ENCODE measurements around the gene RPE65. TPM values are rescaled to one million over a fixed set of nuclear protein-coding genes. Genes with fewer than 3 reads are reported as not detected.

RPE65 gene
- not detected in 2 replicates for total RNA-seq (2021)
- Bru-seq, nascent RNA = not detected
- percentile 12 among the genes with signal in this experiment for BruChase-seq, experiment 1, labeled RNA remaining after a 2-hour chase
- BruChase-seq, experiment 2, labeled RNA remaining after a 6-hour chase = percentile 13 among the genes with signal in this experiment
- long read RNA-seq = 0 reads

DNA sequence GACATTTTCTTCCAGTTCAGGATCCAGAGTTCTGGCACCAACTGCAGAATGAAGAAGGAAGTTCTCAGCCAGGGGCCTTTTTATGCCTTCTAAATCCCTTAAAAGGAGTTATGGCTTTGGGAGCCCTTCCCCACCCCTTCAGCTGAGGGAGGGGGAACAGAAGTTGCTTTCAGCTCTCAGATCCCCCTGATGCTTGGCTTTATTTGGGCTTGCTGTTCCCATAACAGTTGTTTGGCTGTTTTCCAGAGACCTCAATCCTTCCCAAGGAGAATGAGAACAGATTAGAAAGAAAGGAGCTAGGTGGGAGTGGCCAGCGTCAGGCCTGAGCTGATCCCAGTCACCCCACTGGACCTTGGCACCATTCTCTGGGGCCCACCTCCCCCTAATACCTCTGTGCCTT lies at the start of gene RPE65:
RPE65 (minus strand) TSS at position 54 of the 400 bp plus-strand sequence; CDS start at position 5, 49 bp downstream.
- Histone ChIP-seq H3K79me2 (ENCODE audit: low read depth) (no peaks in the 10 kb centered on the region), H3K4me3 (no peak within 1 kb of the TSS), H2AFZ (no peak within 1 kb of the TSS), H3K27ac (no peak within 1 kb of the TSS), H3K9me2 (ENCODE audit: insufficient read depth) (no peaks in the 10 kb centered on the region), H3K27me3 (ENCODE audit: insufficient read depth, low read depth) (no peaks in the 10 kb centered on the region), H3K36me3 (ENCODE audit: low read depth) (no peaks in the 10 kb centered on the region), H4K20me1 (ENCODE audit: insufficient read depth) (no peaks in the 10 kb centered on the region), H3K9me3 (ENCODE audit: insufficient read depth, low read depth) (no peaks in the 10 kb centered on the region), H3F3A (ENCODE audit: insufficient read depth, low read depth) (peaks cover 18% of the 10 kb centered on the region), H3K4me1 (replicated peaks; ENCODE audit: insufficient read depth) (peaks cover 20% of the 10 kb centered on the region), H3K4me2 (no peak within 1 kb of the TSS)
- BruUV-seq (replicated peaks) = no TSS peak
- POLR2A ChIA-PET (ENCODE audit: unreplicated experiment) = no interaction called here
- TF ChIP-seq EZH2 (IDR thresholded peaks at IDR 0.05; ENCODE audit: low read depth) = no peak
- TF ChIP-seq, protein P1, sequence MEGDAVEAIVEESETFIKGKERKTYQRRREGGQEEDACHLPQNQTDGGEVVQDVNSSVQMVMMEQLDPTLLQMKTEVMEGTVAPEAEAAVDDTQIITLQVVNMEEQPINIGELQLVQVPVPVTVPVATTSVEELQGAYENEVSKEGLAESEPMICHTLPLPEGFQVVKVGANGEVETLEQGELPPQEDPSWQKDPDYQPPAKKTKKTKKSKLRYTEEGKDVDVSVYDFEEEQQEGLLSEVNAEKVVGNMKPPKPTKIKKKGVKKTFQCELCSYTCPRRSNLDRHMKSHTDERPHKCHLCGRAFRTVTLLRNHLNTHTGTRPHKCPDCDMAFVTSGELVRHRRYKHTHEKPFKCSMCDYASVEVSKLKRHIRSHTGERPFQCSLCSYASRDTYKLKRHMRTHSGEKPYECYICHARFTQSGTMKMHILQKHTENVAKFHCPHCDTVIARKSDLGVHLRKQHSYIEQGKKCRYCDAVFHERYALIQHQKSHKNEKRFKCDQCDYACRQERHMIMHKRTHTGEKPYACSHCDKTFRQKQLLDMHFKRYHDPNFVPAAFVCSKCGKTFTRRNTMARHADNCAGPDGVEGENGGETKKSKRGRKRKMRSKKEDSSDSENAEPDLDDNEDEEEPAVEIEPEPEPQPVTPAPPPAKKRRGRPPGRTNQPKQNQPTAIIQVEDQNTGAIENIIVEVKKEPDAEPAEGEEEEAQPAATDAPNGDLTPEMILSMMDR (conservative IDR thresholded peaks at IDR 0.05) = no peak
- CTCF ChIA-PET = no interaction called here
- peak in 1 of 2 experiments; percentile 26 for DNase-seq
- intact Hi-C loops (cut with micrococcal nuclease; ENCODE audit: unreplicated experiment) = no loop called here

DNA sequence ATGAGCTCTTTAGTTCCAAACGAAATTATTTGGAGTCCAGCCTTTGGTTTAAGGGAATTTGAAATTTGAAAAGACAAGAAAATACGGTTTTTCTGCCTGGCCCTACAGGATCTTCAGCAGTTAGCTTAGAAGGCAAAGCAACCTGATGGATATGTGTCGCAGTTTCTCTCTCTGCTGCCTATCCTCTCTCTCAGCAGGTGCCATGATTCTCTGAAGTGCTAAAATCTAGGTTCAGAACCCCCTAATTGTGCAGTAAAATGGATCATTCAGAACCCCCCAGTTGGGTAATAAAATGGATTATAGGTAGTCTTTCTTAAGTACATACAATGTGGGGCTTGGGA lies 47.6 kb upstream of the RPE65 start:
- H3K9me3 ChIP-seq (ENCODE audit: insufficient read depth, low read depth) = no peaks in the 10 kb centered on the region
- peaks cover 20% of the 10 kb centered on the region for H3K4me1 ChIP-seq (replicated peaks; ENCODE audit: insufficient read depth)
- no peaks in the 10 kb centered on the region for H3F3A ChIP-seq (ENCODE audit: insufficient read depth, low read depth)
- no peaks in the 10 kb centered on the region for H4K20me1 ChIP-seq (ENCODE audit: insufficient read depth)
- H3K79me2 ChIP-seq (ENCODE audit: low read depth) = peaks cover 44% of the 10 kb centered on the region
- POLR2A ChIA-PET (ENCODE audit: unreplicated experiment) = interaction anchor here (0.6 to 0.7 kb wide), 3 partner anchors 9 to 299 kb away, joined by 3 to 6 read pairs (median 5); no protein-coding TSS in a partner anchor
- H3K27ac ChIP-seq = no peak overlapping the region
- no peaks in the 10 kb centered on the region for H3K27me3 ChIP-seq (ENCODE audit: insufficient read depth, low read depth)
- H3K4me2 ChIP-seq = peak overlapping the region; percentile 93
- CTCF ChIA-PET = interaction anchor here (0.5 kb wide), 1 partner anchor 8 kb away, joined by 5 read pairs; no protein-coding TSS in a partner anchor
- peak overlapping the region; percentile 99 for H2AFZ ChIP-seq
- intact Hi-C loops (cut with micrococcal nuclease; ENCODE audit: unreplicated experiment) = no loop called here
- H3K4me3 ChIP-seq = peak overlapping the region; percentile 90
- no peak for DNase-seq
- peaks cover 9% of the 10 kb centered on the region; the same call in 1 of the 2 replicates for H3K36me3 ChIP-seq (ENCODE audit: low read depth)
- H3K9me2 ChIP-seq (ENCODE audit: insufficient read depth) = no peaks in the 10 kb centered on the region
- BruUV-seq (replicated peaks) = TSS peak; percentile 44
- no peak for TF ChIP-seq EZH2 (IDR thresholded peaks at IDR 0.05; ENCODE audit: low read depth)
- TF ChIP-seq, protein P1 (conservative IDR thresholded peaks at IDR 0.05) = no peak

DNA sequence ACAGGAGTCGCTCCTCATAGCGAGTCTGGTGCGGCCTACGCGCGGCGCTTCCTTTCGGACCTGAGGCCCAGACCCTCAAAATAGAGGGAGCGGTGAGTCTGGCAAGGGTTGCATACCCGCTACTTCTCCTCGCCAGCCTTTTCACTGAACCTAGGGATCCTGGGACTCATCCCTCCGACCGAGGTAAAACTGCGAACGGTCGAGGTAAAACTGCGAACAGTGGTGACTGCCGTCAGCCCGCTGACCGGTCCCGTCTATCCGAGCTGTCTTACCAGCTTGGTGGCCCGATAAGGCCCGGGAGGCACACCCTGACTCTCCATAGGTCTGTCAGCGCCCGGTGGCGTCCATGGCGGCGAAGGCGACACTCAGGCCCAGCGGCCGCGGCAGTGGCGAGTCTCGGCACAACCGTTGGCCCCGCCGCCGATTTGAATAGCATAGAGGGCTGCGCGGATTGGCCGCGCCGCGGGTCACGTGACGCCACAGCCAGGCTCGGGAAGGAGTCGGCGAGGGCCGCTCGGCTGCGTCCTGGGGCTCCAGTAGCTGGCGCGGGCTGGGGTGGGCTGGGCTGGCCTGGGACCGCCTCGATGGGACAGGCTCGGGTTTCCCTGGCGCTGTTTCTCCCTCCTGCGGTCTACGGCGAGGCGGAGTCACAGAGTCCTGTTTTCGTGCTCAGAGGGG lies 47.1 kb upstream of the RPE65 start, which contains the start of gene DEPDC1:
DEPDC1 (minus strand) TSS at position 403 of the 678 bp plus-strand sequence; CDS start at position 320, 83 bp downstream.
- CTCF ChIA-PET = interaction anchor here (0.5 to 0.6 kb wide), 2 partner anchors 9 to 940 kb away, joined by 3 to 5 read pairs; no protein-coding TSS in a partner anchor
- POLR2A ChIA-PET (ENCODE audit: unreplicated experiment) = interaction anchor here (0.6 to 0.7 kb wide), 3 partner anchors 8 to 298 kb away, joined by 3 to 6 read pairs (median 5); no protein-coding TSS in a partner anchor

More for the DNA sequence above, 47.1 kb upstream of the RPE65 start, which contains the start of gene DEPDC1:
- Histone ChIP-seq H3K4me3 (peak within 1 kb of the TSS; percentile 90), H2AFZ (peak within 1 kb of the TSS; percentile 99), H3K9me2 (ENCODE audit: insufficient read depth) (no peaks in the 10 kb centered on the region), H3K79me2 (ENCODE audit: low read depth) (peaks cover 49% of the 10 kb centered on the region), H3F3A (ENCODE audit: insufficient read depth, low read depth) (no peaks in the 10 kb centered on the region), H3K27me3 (ENCODE audit: insufficient read depth, low read depth) (no peaks in the 10 kb centered on the region), H3K4me1 (replicated peaks; ENCODE audit: insufficient read depth) (peaks cover 20% of the 10 kb centered on the region), H4K20me1 (ENCODE audit: insufficient read depth) (no peaks in the 10 kb centered on the region), H3K9me3 (ENCODE audit: insufficient read depth, low read depth) (no peaks in the 10 kb centered on the region), H3K27ac (peak within 1 kb of the TSS; percentile 39), H3K4me2 (peak within 1 kb of the TSS; percentile 93), H3K36me3 (ENCODE audit: low read depth) (peaks cover 9% of the 10 kb centered on the region; the same call in 1 of the 2 replicates)
- intact Hi-C loops (cut with micrococcal nuclease; ENCODE audit: unreplicated experiment) = no loop called here
- TF ChIP-seq, protein P1 (conservative IDR thresholded peaks at IDR 0.05) = no peak
- no peak for TF ChIP-seq EZH2 (IDR thresholded peaks at IDR 0.05; ENCODE audit: low read depth)
- peak; percentile 93 to 97 for DNase-seq
- BruUV-seq (replicated peaks) = TSS peak; percentile 77
